GM06990 (cell line): ENCODE data around the gene CACNB1.

Source experiments
- DNase-seq: peaks from one replicate; pipeline ENCODE4 v3.0.0-alpha.2; 2011; ENCODE audit not compliant: insufficient read length; ENCODE audit errors: extremely low read depth
- H3K27me3 ChIP-seq: replicated peaks from 2 replicates; pipeline ENCODE4 v1.6.0; 2011; ENCODE audit warnings: low read length; ENCODE audit not compliant: control insufficient read depth, insufficient read depth
- H3K36me3 ChIP-seq: 2 replicates; pipeline ENCODE4 v1.5.1; 2011; ENCODE audit warnings: low read length; ENCODE audit not compliant: control insufficient read depth, insufficient read depth
- H3K4me3 ChIP-seq: replicated peaks from 2 replicates; pipeline ENCODE4 v1.5.1; 2011; ENCODE audit warnings: low read depth, mild to moderate bottlenecking, control low read depth, low read length
- CTCF ChIP-seq: IDR thresholded peaks from 2 replicates; pipeline ENCODE4 v1.5.1; 2011; ENCODE audit warnings: low read length, control low read depth, mild to moderate bottlenecking, inconsistent platforms; ENCODE audit not compliant: insufficient read depth, poor library complexity, severe bottlenecking

CACNB1 gene

GRCh38 chr17:39229274-39229913 lies 31.9 kb upstream of the CACNB1 start:
- H3K36me3 ChIP-seq, result no peaks in the 10 kb centered on the region
- TF ChIP-seq CTCF, result no peak
- no peak overlapping the region for H3K4me3 ChIP-seq
- no peak for DNase-seq
- peaks cover 7% of the 10 kb centered on the region for H3K27me3 ChIP-seq

DNA sequence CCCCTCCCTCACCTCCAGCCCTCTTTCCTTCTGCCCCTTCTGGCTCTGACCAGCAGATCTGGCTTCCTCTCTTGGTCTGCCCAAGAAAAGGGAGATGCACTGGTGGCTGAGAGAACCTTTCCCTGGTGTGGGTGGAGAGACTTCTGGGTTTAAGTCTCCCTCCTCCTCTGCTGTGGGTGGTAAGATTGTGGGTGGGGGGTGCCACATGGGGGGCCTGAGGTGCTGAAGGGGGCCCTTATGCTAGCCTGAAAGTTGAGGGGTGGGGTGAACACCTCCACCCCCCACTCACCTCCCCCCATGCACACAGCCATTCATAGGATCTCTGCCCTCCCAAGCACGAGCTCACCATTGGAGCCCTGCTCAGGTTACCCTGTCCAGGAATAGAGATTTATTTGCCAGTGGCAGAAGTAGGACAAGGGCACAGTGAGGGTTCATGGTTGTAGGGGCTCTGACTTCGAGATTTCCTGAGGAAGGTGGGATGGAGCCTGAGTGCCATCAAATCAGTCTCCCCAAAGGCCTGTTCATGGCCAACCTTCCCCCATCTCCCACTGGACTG lies 30.0 kb upstream of the CACNB1 start:
- DNase-seq, result no peak
- Histone ChIP-seq H3K27me3 (peaks cover 7% of the 10 kb centered on the region), H3K4me3 (no peak overlapping the region), H3K36me3 (no peaks in the 10 kb centered on the region)
- TF ChIP-seq CTCF, result no peak

- peaks cover 7% of the 10 kb centered on the region for H3K27me3 ChIP-seq
- H3K4me3 ChIP-seq, result no peak overlapping the region
- H3K36me3 ChIP-seq, result no peaks in the 10 kb centered on the region
- TF ChIP-seq CTCF, result no peak
- no peak for DNase-seq
Measured at GRCh38 chr17:39225959-39226683, 28.7 kb upstream of the CACNB1 start.

DNA sequence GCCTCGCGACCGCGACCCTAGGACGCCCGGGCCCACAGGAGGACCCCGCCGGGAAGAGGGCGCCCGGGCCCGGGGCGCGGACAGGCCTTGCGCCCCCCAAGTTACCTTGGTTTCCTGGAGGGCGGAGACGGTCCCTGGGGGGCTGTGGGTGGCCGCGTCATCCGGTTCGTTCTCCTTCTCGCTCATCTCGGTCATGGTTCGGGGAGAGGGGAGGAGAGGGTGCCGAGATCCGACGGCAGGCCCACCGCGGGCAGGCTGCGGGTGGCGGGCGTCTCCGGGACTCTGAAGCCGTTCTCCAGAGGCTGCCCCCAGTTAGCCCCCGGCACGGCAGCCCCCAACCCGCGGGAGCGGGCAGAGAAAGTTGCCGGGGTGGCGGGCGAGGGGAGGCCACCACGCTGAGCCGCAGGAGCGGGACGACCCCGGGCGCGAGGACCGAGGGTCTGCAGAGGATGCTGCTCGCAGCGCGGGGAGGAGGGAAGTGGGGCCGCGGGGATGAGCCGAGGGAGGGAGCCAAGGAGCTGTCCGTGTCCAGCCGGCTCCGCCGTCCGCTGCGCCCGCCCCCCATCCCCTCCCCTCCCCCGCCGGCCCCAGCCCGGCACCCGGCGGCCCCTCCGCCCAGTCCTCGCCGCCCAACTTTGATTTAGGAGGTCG lies 28.0 kb upstream of the CACNB1 start, which contains the start of gene STAC2:
STAC2 (minus strand) TSS at position 638 of the 651 bp plus-strand sequence; CDS start at position 195, 443 bp downstream.
- Histone ChIP-seq H3K27me3 (peaks cover 7% of the 10 kb centered on the region), H3K36me3 (no peaks in the 10 kb centered on the region), H3K4me3 (no peak within 1 kb of the TSS)
- no peak for DNase-seq
- TF ChIP-seq CTCF, result no peak

- Histone ChIP-seq H3K36me3 (no peaks in the 10 kb centered on the region), H3K4me3 (no peak overlapping the region), H3K27me3 (peaks cover 7% of the 10 kb centered on the region)
- TF ChIP-seq CTCF, result no peak
- DNase-seq, result no peak
Measured at GRCh38 chr17:39224778-39225307, 27.4 kb upstream of the CACNB1 start.
